KMS-11 (cell line): ENCODE data around the gene CRYBG3.
A peak's percentile ranks its signal among the peaks of the same experiment; 100 is the strongest.

Experiments
- H2AFZ ChIP-seq: fragments of 200-600 bp; sonication (generic); 2 replicates; pipeline ENCODE4 v1.6.1; 2016; ENCODE audit warnings: antibody characterized with exemption, mixed run types, low read depth
- H3K27ac ChIP-seq: fragments of 200-600 bp; sonication (generic); 2 replicates; pipeline ENCODE4 v1.6.1; 2016; ENCODE audit warnings: mild to moderate bottlenecking, mixed run types
- H3K27me3 ChIP-seq: fragments of 200-600 bp; sonication (generic); 2 replicates; pipeline ENCODE4 v1.6.1; 2017; ENCODE audit warnings: mild to moderate bottlenecking, low read depth, mixed run types, moderate library complexity; ENCODE audit not compliant: insufficient read depth
- H3K36me3 ChIP-seq: fragments of 200-600 bp; sonication (generic); 2 replicates; pipeline ENCODE4 v1.6.1; 2017; ENCODE audit warnings: mild to moderate bottlenecking, mixed run types; ENCODE audit not compliant: insufficient read depth
- H3K4me1 ChIP-seq: fragments of 200-600 bp; sonication (generic); 2 replicates; pipeline ENCODE4 v1.6.1; 2016; ENCODE audit warnings: mild to moderate bottlenecking, low read depth, mixed run types; ENCODE audit not compliant: poor library complexity, severe bottlenecking
- H3K4me2 ChIP-seq: fragments of 200-600 bp; sonication (generic); 2 replicates; pipeline ENCODE4 v1.7.0; 2016; ENCODE audit warnings: mild to moderate bottlenecking, mixed run types
- H3K4me3 ChIP-seq: fragments of 200-600 bp; sonication (generic); IDR thresholded peaks from 2 replicates; pipeline ENCODE4 v1.6.1; 2017; ENCODE audit warnings: low read depth, low read length, mixed read lengths; ENCODE audit not compliant: insufficient read depth
- H3K79me2 ChIP-seq: fragments of 200-600 bp; sonication (generic); 2 replicates; pipeline ENCODE4 v1.6.1; 2016; ENCODE audit warnings: low read depth, mixed run types; ENCODE audit not compliant: insufficient read depth
- H3K9ac ChIP-seq: fragments of 200-600 bp; sonication (generic); 2 replicates; pipeline ENCODE4 v1.6.1; 2016; ENCODE audit warnings: mild to moderate bottlenecking, mixed run types
- H4K20me1 ChIP-seq: fragments of 200-600 bp; sonication (generic); 2 replicates; pipeline ENCODE4 v1.6.1; 2016; ENCODE audit warnings: mild to moderate bottlenecking, mixed run types; ENCODE audit not compliant: insufficient read depth
- TF ChIP-seq, protein P1 (sequence below): fragments of 200-600 bp; sonication (generic); conservative IDR thresholded peaks from 2 replicates; pipeline ENCODE4 v1.6.1; 2017; ENCODE audit warnings: low read depth, mild to moderate bottlenecking, antibody characterized with exemption, low read length, moderate library complexity, mixed read lengths

CRYBG3 gene

DNA sequence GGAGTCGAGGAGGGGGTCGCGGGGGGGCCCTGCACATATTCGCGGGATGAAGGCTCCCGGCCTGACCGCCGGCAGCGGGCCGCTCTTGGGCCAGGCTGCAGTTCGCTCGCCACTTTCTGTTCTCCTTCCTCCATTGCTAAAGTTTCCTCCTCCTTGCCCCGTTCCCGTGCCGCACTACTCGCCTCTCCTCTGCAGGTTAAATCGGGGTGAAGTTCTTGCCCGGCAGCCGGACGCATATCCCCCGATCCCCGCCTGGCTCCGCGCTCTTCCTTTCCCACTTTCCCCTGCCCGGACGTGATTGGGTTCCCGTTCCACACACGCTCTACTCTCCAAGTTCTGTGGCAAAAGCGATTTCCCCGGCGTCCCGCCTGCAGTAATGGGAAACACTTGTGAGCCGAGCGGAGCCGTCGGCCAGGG lies 556 bp downstream of the CRYBG3 start:
- no peaks in the 10 kb centered on the region for H3K79me2 ChIP-seq
- no peaks in the 10 kb centered on the region for H3K36me3 ChIP-seq
- no peaks in the 10 kb centered on the region for H4K20me1 ChIP-seq
- H3K9ac ChIP-seq: peak overlapping the region; percentile 53; the same call in 1 of the 2 replicates
- TF ChIP-seq, protein P1, sequence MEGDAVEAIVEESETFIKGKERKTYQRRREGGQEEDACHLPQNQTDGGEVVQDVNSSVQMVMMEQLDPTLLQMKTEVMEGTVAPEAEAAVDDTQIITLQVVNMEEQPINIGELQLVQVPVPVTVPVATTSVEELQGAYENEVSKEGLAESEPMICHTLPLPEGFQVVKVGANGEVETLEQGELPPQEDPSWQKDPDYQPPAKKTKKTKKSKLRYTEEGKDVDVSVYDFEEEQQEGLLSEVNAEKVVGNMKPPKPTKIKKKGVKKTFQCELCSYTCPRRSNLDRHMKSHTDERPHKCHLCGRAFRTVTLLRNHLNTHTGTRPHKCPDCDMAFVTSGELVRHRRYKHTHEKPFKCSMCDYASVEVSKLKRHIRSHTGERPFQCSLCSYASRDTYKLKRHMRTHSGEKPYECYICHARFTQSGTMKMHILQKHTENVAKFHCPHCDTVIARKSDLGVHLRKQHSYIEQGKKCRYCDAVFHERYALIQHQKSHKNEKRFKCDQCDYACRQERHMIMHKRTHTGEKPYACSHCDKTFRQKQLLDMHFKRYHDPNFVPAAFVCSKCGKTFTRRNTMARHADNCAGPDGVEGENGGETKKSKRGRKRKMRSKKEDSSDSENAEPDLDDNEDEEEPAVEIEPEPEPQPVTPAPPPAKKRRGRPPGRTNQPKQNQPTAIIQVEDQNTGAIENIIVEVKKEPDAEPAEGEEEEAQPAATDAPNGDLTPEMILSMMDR: no peak
- no peak overlapping the region for H3K27ac ChIP-seq
- peaks cover 15% of the 10 kb centered on the region for H3K4me1 ChIP-seq
- H3K4me2 ChIP-seq: peak overlapping the region; percentile 98
- H3K27me3 ChIP-seq: no peaks in the 10 kb centered on the region
- peak overlapping the region; percentile 99 for H2AFZ ChIP-seq
- no peak overlapping the region for H3K4me3 ChIP-seq

DNA sequence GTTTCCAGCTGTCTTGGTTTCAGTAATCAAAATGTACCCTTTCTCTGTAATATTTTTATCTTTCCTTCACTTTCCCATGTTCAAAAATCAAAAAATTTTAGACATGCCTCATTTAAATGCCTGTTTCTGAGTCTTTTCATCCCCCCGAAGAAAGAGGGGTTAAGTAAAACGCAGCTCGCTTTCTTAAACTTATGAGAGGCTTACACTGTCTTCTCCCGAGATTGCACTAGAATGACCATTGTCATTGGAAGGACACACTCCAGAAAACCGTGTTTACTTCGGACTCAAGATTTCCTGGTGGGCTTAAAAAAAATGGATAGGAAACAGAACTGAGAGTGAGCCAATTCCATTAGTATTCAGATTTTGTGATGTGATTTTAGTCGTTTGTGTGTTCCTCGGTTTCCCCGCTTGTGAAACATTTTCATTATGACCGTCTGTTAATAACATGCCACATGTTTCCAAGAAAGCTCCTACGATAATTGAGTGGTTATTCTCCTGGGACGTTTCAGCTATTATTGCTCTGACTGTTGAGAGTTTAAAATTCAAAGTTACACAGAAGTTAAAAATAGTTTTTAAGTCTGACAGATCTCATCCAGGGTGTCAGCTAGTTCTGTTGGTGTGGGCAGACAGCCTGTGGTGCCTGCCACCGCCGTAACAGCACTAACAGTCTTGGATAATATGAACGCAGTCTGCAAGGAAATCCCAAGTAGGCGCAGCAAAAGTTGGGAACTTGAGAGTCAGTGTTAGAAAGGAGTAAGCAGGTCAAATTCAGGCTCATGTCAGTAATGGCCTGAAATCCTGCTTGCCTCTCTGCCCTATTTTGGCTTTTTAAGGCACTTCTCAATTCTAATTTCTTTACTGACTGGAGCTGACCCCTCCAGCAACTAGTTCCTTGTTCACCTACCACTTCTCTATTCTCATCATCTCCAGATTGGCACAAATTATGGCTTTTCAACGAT lies 1.5 kb downstream of the CRYBG3 start:
- TF ChIP-seq, protein P1: no peak
- no peak overlapping the region for H3K27ac ChIP-seq
- no peak overlapping the region for H3K9ac ChIP-seq
- no peaks in the 10 kb centered on the region for H3K27me3 ChIP-seq
- no peak overlapping the region for H3K4me3 ChIP-seq
- H3K36me3 ChIP-seq: no peaks in the 10 kb centered on the region
- H3K4me2 ChIP-seq: peak overlapping the region; percentile 98; the same call in 1 of the 2 replicates
- no peaks in the 10 kb centered on the region for H4K20me1 ChIP-seq
- peaks cover 15% of the 10 kb centered on the region for H3K4me1 ChIP-seq
- no peak overlapping the region; the same call in 1 of the 2 replicates for H2AFZ ChIP-seq
- no peaks in the 10 kb centered on the region for H3K79me2 ChIP-seq

DNA sequence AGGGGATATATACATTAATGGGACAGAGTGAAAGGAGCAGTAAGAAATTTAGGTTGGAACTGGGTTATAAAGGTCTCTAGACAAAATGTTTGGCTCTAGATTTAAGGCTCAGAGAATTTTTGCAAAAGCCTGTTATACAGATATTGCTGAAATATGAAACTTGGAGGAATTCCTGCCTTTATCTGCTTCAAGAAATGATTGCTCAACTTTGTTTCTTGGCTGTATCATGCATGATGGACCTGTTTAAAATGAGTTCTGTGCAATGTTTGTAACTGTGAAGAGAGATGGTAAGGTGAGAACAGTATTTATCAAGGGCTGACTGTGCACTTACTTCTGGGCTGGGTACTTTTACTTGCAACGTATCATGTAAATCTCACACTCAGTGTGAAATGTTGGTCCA lies 3.3 kb downstream of the CRYBG3 start:
- no peaks in the 10 kb centered on the region for H4K20me1 ChIP-seq
- H3K79me2 ChIP-seq: no peaks in the 10 kb centered on the region
- peaks cover 31% of the 10 kb centered on the region for H3K4me1 ChIP-seq
- no peak overlapping the region for H3K27ac ChIP-seq
- H3K4me2 ChIP-seq: no peak overlapping the region
- TF ChIP-seq, protein P1: no peak
- no peak overlapping the region for H3K9ac ChIP-seq
- no peak overlapping the region for H3K4me3 ChIP-seq
- H3K36me3 ChIP-seq: no peaks in the 10 kb centered on the region
- no peak overlapping the region for H2AFZ ChIP-seq
- no peaks in the 10 kb centered on the region for H3K27me3 ChIP-seq

DNA sequence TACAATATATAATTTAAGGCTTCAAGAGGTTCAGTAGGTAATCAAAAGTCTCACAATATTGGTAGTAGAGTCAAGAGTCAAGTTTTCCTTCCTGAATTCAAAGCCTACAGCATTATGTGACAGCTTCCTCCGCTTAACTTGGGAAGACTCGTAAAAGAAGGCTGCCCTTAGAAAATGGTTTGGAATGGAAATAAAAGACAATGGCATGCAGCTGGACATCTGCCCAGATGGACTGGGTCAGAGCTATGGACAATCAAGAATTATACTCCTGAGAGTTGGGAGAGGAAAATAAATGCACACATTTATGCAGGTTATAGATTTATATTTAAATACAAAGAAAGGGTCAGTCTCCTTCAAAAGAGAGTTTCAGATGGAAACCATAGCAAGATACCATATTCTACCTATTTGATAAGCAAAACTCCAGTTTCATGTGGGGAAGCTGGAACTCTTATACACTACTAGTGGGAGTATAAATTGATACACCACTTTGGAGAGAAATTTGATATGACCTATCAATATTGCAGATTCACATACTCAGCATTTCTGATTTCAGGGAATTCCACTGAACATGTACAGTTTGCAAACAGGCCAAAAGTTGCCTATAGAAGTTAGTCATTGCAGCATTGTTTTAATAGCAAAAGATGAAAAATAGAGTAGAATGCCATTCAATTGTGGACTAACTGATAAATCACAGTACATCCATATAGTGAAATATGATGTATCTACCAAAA lies 6.1 kb downstream of the CRYBG3 start:
- H4K20me1 ChIP-seq: no peaks in the 10 kb centered on the region
- peaks cover 19% of the 10 kb centered on the region for H3K4me1 ChIP-seq
- no peak overlapping the region for H3K4me2 ChIP-seq
- H3K4me3 ChIP-seq: no peak overlapping the region
- H3K27ac ChIP-seq: no peak overlapping the region
- no peaks in the 10 kb centered on the region for H3K27me3 ChIP-seq
- H2AFZ ChIP-seq: no peak overlapping the region
- no peak overlapping the region for H3K9ac ChIP-seq
- TF ChIP-seq, protein P1: no peak
- H3K36me3 ChIP-seq: no peaks in the 10 kb centered on the region
- no peaks in the 10 kb centered on the region for H3K79me2 ChIP-seq
